Naive thymus-derived CD8-positive, alpha-beta T cell (primary cell): ENCODE measurements around the gene CCDC28A. TPM values are rescaled to one million over a fixed set of nuclear protein-coding genes. Genes with fewer than 3 reads are reported as not detected.
"Not testable (repeated sequence)": the region's sequence is repeated elsewhere in the genome, so short reads cannot be mapped to it uniquely, and the experiment has no call there.

Experiments
- ATAC-seq, 2 donors: fragments of 150-1000 bp; cut with Tn5 transposase in 1 of 2; sonication (Bioruptor Pico), chemical (Tn5 transposase) in 1 of 2; 1 replicate in 1 of 2; 2 replicates in 1 of 2; pipeline ENCODE4 v1.10.0; 2021; ENCODE audit warnings: mild to moderate bottlenecking in 2 of 2, moderate library complexity in 2 of 2
- POLR2A ChIA-PET: fragments of 350-600 bp; sonication (Branson Sonifier 250); formaldehyde crosslinking; loops from one replicate; lab custom pipeline; 2021; ENCODE audit warnings: antibody characterized with exemption; lab: Charles Lee
- DNase-seq, 10 donors: peaks; one replicate each; pipeline versions ENCODE4 v3.0.0 to v3.0.0-alpha.2; 2020 to 2022
- H3K27ac Mint-ChIP-seq, 10 donors: one replicate each; pipeline ENCODE4 v1.8.0; 2020 to 2022; ENCODE audit warnings: mild to moderate bottlenecking in 10 of 10, mixed read lengths in 10 of 10, moderate library complexity in 4 of 10, inconsistent platforms in 1 of 10
- H3K27me3 Mint-ChIP-seq, 5 donors: one replicate each; pipeline ENCODE4 v1.8.0; 2021 to 2022; ENCODE audit warnings: mixed read lengths in 5 of 5
- H3K36me3 Mint-ChIP-seq, 3 donors: one replicate each; pipeline ENCODE4 v1.8.0; 2020 to 2022; ENCODE audit warnings: mixed read lengths in 3 of 3, mild to moderate bottlenecking in 2 of 3, inconsistent platforms in 1 of 3
- H3K4me1 Mint-ChIP-seq, 4 donors: one replicate each; pipeline ENCODE4 v1.8.0; 2021 to 2022; ENCODE audit warnings: mixed read lengths in 4 of 4
- H3K4me3 Mint-ChIP-seq, 10 donors: one replicate each; pipeline ENCODE4 v1.8.0; 2020 to 2022; ENCODE audit warnings: mild to moderate bottlenecking in 10 of 10, mixed read lengths in 10 of 10, moderate library complexity in 6 of 10, inconsistent platforms in 1 of 10
- H3K9me3 Mint-ChIP-seq, 9 donors: one replicate each; pipeline ENCODE4 v1.8.0; 2020 to 2022; ENCODE audit warnings: mixed read lengths in 9 of 9, mild to moderate bottlenecking in 3 of 9, inconsistent platforms in 1 of 9, moderate library complexity in 1 of 9
- polyA plus RNA-seq, 3 donors: library from polyadenylated mRNA; unstranded; fragments of 300-500 nt; fragmentation: Illumina TruSeq; gene quantifications; one replicate each; pipeline ENCODE4 v1.2.3, GENCODE V29; 2021
- total RNA-seq, 8 experiments: library from RNA in 2 of 8; stranded (reverse) in 2 of 8; gene quantifications; one replicate each; pipeline ENCODE4 v1.2.3 and lab custom pipeline; 2021 to 2026

CCDC28A gene
- 10 to 100 TPM; 28.9 to 30.1 TPM for total RNA-seq
- polyA plus RNA-seq: 10 to 100 TPM; 51.3 to 68.2 (median 51.8) TPM
- total RNA-seq (lab: John Stamatoyannopoulos, UW): 12.4 to 37.6 (median 18.4) reads per million in 6 experiments

- H3K27me3 Mint-ChIP-seq: peaks cover 0 to 1% (median 0%) of the 10 kb centered on the region in 5 donors
- H3K4me1 Mint-ChIP-seq: peaks cover 8 to 36% (median 27%) of the 10 kb centered on the region in 4 donors
- H3K9me3 Mint-ChIP-seq: no peaks in the 10 kb centered on the region
- H3K36me3 Mint-ChIP-seq: peaks cover 0 to 20% (median 7%) of the 10 kb centered on the region in 3 donors
- H3K4me3 Mint-ChIP-seq: peak within 1 kb of the TSS; percentile 91 to 100 (median 99)
- POLR2A ChIA-PET: interaction anchor here (0.6 to 3.1 kb wide), 4 partner anchors 22 to 601 kb away, joined by 3 to 45 read pairs (median 3); partner anchors contain the start of gene CITED2
- peak; percentile 85 to 86 for ATAC-seq
- H3K27ac Mint-ChIP-seq: peak within 1 kb of the TSS; percentile 97 to 100 (median 100)
- DNase-seq: peak; percentile 80 to 99 (median 95)
Observed at GRCh38 chr6:138773177-138774091, at the start of gene CCDC28A. Gene CCDC28A (plus strand): TSS chr6:138773769. CDS start chr6:138776121, 2,352 bp downstream.

DNA sequence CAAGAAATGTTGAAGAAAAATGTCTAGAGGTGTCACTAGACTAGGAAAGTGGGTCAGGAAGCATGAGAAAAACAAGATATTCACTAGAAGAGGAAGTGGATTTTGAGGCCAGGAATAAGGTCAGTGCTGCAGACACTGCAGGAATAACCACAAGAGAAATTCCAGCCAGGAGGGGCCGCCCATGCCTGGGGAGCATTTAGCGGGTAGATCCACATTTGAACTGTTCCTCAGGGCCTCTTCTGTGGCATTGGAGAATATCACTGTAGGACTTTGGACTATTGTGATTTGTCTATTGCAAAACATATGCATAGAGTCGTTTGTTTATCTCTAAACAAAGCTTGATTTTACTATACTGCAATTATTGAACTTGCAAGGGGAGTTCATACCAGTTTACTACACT lies 49.6 kb upstream of the CCDC28A start:
- no peaks in the 10 kb centered on the region for H3K9me3 Mint-ChIP-seq
- POLR2A ChIA-PET: no interaction called here
- H3K27me3 Mint-ChIP-seq: peaks cover 0 to 6% (median 3%) of the 10 kb centered on the region in 5 donors
- DNase-seq: no peak
- no peak overlapping the region for H3K27ac Mint-ChIP-seq
- ATAC-seq: no peak
- peaks cover 0 to 8% (median 1%) of the 10 kb centered on the region in 4 donors for H3K4me1 Mint-ChIP-seq
- H3K4me3 Mint-ChIP-seq: no peak overlapping the region
- H3K36me3 Mint-ChIP-seq: no peaks in the 10 kb centered on the region

- POLR2A ChIA-PET: no interaction called here
- ATAC-seq: no peak
- no peaks in the 10 kb centered on the region for H3K9me3 Mint-ChIP-seq
Observed at GRCh38 chr6:138726066-138726756, 47.4 kb upstream of the CCDC28A start.

DNA sequence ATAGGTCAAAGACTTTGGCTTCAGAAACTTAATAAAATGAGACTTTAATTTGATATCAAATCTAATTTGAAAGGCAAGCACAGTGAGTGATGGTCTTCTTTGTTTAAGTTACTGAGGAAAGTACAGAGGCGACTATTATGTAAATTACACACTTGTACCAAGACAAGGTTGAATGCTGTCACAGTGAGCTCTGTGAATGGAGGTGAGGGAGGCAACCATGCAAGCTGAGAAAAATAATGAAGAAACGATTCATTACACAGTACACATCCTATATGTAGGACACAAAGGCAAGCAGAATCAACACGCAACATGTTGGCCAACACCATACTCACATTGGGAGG lies 46.8 kb upstream of the CCDC28A start:
- H3K4me1 Mint-ChIP-seq: peaks cover 0 to 2% (median under 1%) of the 10 kb centered on the region in 4 donors
- POLR2A ChIA-PET: no interaction called here

More at GRCh38 chr6:138726066-138726756, 47.4 kb upstream of the CCDC28A start:
- Mint-ChIP-seq H3K4me3 (no peak overlapping the region), H3K27me3 (peaks cover 0 to 10% (median 3%) of the 10 kb centered on the region in 5 donors), H3K4me1 (peaks cover 0 to 2% (median under 1%) of the 10 kb centered on the region in 4 donors), H3K36me3 (peaks cover 0 to 5% (median 0%) of the 10 kb centered on the region in 3 donors), H3K27ac (no peak overlapping the region)
- no peak for DNase-seq

DNA sequence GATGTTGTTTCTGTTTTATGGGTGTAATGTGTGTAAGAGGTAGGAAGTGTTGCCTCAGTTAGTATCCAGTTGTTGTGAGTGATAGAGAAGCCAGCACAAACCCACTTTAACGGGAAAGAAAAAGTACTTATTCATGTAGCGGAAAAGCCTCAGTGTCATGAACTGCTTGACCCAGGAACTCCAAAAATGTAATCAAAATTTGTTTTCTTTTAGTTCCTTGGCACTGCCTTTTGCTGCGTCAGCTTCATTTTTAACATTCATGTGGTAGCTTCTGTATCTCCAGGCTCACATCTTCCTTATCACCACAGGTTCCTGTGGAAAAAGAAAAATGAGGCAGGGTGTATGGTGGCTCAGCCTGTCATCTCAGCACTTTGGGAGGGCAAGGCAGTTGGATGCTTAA lies 46.4 kb upstream of the CCDC28A start:
- Mint-ChIP-seq H3K36me3 (peaks cover 0 to 5% (median 5%) of the 10 kb centered on the region in 3 donors), H3K27me3 (peaks cover 0 to 17% (median 6%) of the 10 kb centered on the region in 5 donors), H3K4me1 (peaks cover 0 to 2% (median under 1%) of the 10 kb centered on the region in 4 donors), H3K27ac (no peak overlapping the region), H3K9me3 (peaks cover 0 to 4% (median 0%) of the 10 kb centered on the region in 9 donors), H3K4me3 (no peak overlapping the region)
- POLR2A ChIA-PET: no interaction called here
- ATAC-seq (no peak), DNase-seq (no peak)

More for the DNA sequence above, 46.8 kb upstream of the CCDC28A start:
- peaks cover 0 to 2% (median 0%) of the 10 kb centered on the region in 9 donors for H3K9me3 Mint-ChIP-seq
- no peak overlapping the region for H3K27ac Mint-ChIP-seq
- ATAC-seq (no peak), DNase-seq (no peak)
- H3K4me3 Mint-ChIP-seq: no peak overlapping the region
- peaks cover 0 to 13% (median 4%) of the 10 kb centered on the region in 5 donors for H3K27me3 Mint-ChIP-seq
- peaks cover 0 to 5% (median 2%) of the 10 kb centered on the region in 3 donors for H3K36me3 Mint-ChIP-seq

DNA sequence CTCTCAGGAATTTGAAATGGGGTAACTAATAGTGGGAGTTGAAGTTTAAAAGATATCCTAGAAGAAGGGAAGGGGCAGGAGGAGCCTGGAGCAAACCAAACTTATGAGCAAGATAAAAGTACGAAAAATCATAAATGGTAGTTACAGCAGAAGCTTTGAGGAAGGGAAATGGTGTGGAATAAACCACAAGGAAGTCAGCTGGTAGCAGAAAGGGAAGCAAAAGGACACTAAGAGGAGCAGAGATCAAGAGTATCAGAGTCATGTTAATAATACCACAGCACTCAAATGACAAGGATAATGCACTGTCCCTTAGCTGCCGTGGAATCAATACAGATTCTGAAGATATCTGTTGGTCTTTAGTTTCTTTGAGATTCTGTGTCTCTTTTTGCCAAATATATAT lies 44.9 kb upstream of the CCDC28A start:
- H3K4me1 Mint-ChIP-seq: peaks cover 0 to 2% (median under 1%) of the 10 kb centered on the region in 4 donors
- ATAC-seq (no peak), DNase-seq (no peak)
- H3K9me3 Mint-ChIP-seq: peaks cover 0 to 4% (median 0%) of the 10 kb centered on the region in 9 donors
- peaks cover 0 to 5% (median 5%) of the 10 kb centered on the region in 3 donors for H3K36me3 Mint-ChIP-seq
- no peak overlapping the region for H3K27ac Mint-ChIP-seq
- no peak overlapping the region for H3K4me3 Mint-ChIP-seq
- POLR2A ChIA-PET: no interaction called here
- peaks cover 0 to 17% (median 6%) of the 10 kb centered on the region in 5 donors for H3K27me3 Mint-ChIP-seq

DNA sequence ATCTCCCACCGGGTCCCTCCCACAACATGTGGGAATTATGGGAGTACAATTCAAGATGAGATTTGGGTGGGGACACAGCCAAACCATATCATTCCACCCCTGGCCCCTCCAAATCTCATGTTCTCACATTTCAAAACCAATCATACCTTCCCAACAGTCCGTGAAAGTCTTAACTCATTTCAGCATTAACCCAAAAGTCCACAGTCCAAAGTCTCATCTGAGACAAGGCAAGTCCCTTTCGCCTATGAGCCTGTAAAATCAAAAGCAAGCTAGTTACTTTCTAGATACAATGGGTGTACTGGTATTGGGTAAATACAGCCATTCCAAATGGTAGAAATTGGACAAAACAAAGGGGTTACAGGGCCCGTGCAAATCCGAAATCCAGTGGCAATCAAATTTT lies 43.5 kb upstream of the CCDC28A start:
- POLR2A ChIA-PET, H3K36me3 Mint-ChIP-seq, H3K27ac Mint-ChIP-seq, H3K4me1 Mint-ChIP-seq, ATAC-seq, H3K4me3 Mint-ChIP-seq, DNase-seq, H3K9me3 Mint-ChIP-seq: not testable (repeated sequence)
- peaks cover 0 to 17% (median 6%) of the 10 kb centered on the region in 5 donors for H3K27me3 Mint-ChIP-seq

DNA sequence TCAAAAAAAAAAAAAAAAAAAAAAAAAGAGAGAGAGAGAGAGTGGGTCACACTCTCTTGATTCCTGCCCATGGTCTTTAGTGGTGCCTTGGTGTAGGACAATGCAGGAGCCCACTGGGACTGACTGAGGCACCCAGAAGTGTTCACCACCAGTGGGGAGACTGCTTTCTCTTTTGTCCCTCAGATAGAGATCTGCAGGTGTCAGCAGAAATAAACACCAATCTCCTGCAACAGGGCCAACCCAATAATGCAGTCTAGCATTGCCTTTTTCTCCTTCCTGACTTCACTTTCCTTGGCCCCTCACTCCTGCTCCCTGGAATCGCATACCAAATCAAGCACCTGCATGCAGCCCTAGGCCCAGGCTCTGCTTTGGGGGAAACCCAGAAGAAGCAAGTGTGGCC lies 39.0 kb upstream of the CCDC28A start:
- Mint-ChIP-seq H3K36me3 (peaks cover 3 to 21% (median 5%) of the 10 kb centered on the region in 3 donors), H3K4me3 (no peak overlapping the region), H3K9me3 (peaks cover 0 to 32% (median 10%) of the 10 kb centered on the region in 9 donors), H3K27ac (no peak overlapping the region), H3K4me1 (no peaks in the 10 kb centered on the region), H3K27me3 (peaks cover 0 to 11% (median 0%) of the 10 kb centered on the region in 5 donors)
- POLR2A ChIA-PET: no interaction called here
- ATAC-seq (no peak), DNase-seq (no peak)

DNA sequence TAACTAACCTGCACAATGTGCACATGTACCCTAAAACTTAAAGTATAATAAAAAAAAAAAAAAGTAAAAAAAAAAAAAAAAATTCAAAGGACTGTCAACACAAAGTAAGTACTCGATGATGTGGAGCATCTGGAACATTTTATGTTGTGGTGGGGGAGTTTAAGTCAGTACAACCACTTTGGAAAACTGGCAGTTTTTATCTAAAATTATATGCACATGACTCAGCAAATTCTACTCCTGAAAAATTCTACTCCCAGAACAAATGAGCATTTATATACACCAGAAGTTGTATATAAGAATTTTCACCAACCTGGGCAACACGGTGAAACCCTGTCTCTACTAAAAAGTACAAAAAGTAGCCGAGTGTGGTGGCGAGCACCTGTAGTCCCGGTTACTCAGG lies 36.9 kb upstream of the CCDC28A start:
- Mint-ChIP-seq H3K27ac (no peak overlapping the region), H3K4me1 (no peaks in the 10 kb centered on the region), H3K9me3 (peaks cover 0 to 46% (median 10%) of the 10 kb centered on the region in 9 donors), H3K27me3 (peaks cover 0 to 6% (median 0%) of the 10 kb centered on the region in 5 donors), H3K36me3 (peaks cover 0 to 25% (median 3%) of the 10 kb centered on the region in 3 donors), H3K4me3 (no peak overlapping the region)
- POLR2A ChIA-PET: no interaction called here
- no peak for ATAC-seq
- DNase-seq: no peak

DNA sequence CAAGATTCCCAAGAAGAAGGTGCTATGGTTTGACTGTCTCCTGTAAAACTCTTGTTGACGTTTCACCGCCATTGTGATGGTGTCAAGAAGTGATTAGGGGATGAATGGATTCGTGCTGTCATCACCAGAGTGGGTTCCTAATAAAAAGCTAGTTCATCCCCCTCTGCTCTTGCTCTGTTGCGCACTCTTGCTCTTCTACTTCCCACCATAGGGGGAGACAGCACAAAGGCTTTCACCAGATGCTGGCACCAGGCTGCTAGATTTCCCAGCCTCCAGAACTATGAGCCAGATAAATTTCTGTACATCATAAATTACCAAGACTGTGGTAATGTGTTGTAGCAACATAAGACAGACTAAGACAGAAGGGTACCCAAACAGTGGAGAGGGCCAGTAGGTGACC lies 21.6 kb upstream of the CCDC28A start:
- POLR2A ChIA-PET: no interaction called here
- Mint-ChIP-seq H3K27me3 (peaks cover 0 to 3% (median 0%) of the 10 kb centered on the region in 5 donors), H3K4me3 (no peak overlapping the region), H3K4me1 (no peaks in the 10 kb centered on the region), H3K36me3 (peaks cover 0 to 2% (median 0%) of the 10 kb centered on the region in 3 donors), H3K9me3 (peaks cover 0 to 8% (median 0%) of the 10 kb centered on the region in 9 donors), H3K27ac (no peak overlapping the region)
- no peak for DNase-seq
- no peak for ATAC-seq

- no peak for DNase-seq
Observed at GRCh38 chr6:138757136-138757535, 16.4 kb upstream of the CCDC28A start.

GRCh38 chr6:138765896-138766655 lies 7.5 kb upstream of the CCDC28A start:
- DNase-seq: peak in 3 of 10 donors; percentile 42 to 48 (median 45)
- POLR2A ChIA-PET: no interaction called here

More at GRCh38 chr6:138757136-138757535, 16.4 kb upstream of the CCDC28A start:
- POLR2A ChIA-PET: no interaction called here
- Mint-ChIP-seq H3K4me3 (no peak overlapping the region), H3K36me3 (peaks cover 0 to 2% (median 0%) of the 10 kb centered on the region in 3 donors), H3K27me3 (no peaks in the 10 kb centered on the region), H3K9me3 (no peaks in the 10 kb centered on the region), H3K27ac (no peak overlapping the region), H3K4me1 (no peaks in the 10 kb centered on the region)
- ATAC-seq: no peak

More at GRCh38 chr6:138765896-138766655, 7.5 kb upstream of the CCDC28A start:
- no peaks in the 10 kb centered on the region for H3K36me3 Mint-ChIP-seq
- no peaks in the 10 kb centered on the region for H3K9me3 Mint-ChIP-seq
- H3K4me1 Mint-ChIP-seq: peaks cover 0 to 4% (median 0%) of the 10 kb centered on the region in 4 donors
- peak in 1 of 2 donors; percentile 32 for ATAC-seq
- H3K27ac Mint-ChIP-seq: no peak overlapping the region
- H3K4me3 Mint-ChIP-seq: no peak overlapping the region
- H3K27me3 Mint-ChIP-seq: peaks cover 0 to 1% (median 0%) of the 10 kb centered on the region in 5 donors
